Measurements from ENCODE around the gene NELL1. TPM values are rescaled to one million over a fixed set of nuclear protein-coding genes. Genes with fewer than 3 reads are reported as not detected.

NELL1 gene
- total and polyA plus RNA-seq, 2 experiments from 2014 or later, result 1.6 TPM; not detected in 1

DNA sequence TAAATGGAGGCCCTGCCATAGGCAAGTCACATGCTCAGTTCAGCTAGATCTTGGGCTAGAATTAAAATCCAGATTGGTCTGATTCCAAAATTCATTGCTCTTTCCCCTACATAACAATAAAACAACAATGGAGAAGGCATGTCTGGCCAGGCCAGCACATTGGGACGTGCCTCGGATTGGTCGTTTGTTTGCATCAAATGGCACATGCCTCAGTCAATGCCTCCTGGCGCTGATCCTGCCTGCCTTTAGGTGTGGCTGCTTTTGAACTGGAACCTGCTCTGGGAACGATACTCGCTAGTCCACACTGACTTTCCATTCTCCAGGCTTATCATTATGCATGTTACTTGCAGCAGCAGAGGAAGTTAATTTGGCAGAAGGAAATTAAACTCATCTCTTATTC, 322.1 kb downstream of the NELL1 start (continued):
- TF ChIP-seq REST (IDR thresholded peaks at IDR 0.05; ENCODE audit: unreplicated experiment), result no peak

DNA sequence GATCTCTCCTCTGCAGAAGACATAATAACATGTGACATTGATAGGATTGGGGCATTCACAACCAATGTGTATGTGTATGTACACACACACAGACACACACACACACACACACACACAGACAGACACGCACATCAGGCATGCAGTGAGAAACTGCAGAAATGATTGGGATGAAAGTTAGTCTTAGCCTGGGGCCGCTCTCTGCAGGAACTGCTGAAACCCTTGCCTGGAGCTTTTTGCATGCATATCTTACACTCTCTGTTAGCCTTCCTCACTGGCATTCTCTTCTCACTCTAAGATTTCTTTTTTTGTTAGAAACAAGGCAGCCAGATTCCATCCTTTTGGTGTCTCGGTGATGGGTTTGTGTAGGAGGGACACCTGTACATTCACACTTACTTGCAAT, 337.9 kb downstream of the NELL1 start:
- Histone ChIP-seq H3F3A (replicated peaks; ENCODE audit: low read depth) (no peaks in the 10 kb centered on the region), H2AFZ (no peak overlapping the region), H3K9me2 (ENCODE audit: insufficient read depth) (no peaks in the 10 kb centered on the region), H3K36me3 (ENCODE audit: insufficient read depth) (no peaks in the 10 kb centered on the region), H3K4me3 (no peak overlapping the region), H3K4me1 (ENCODE audit: insufficient read depth) (peaks cover 6% of the 10 kb centered on the region; the same call in 1 of the 2 replicates), H3K4me2 (no peak overlapping the region), H4K20me1 (replicated peaks; ENCODE audit: insufficient read depth) (no peaks in the 10 kb centered on the region), H3K27ac (ENCODE audit: low read depth) (no peak overlapping the region), H3K27me3 (ENCODE audit: insufficient read depth) (no peaks in the 10 kb centered on the region), H3K79me2 (replicated peaks; ENCODE audit: insufficient read depth) (no peaks in the 10 kb centered on the region)
- H3K27ac Mint-ChIP-seq, result no peak overlapping the region
- H3K4me3 Mint-ChIP-seq, result no peak overlapping the region
- no peaks in the 10 kb centered on the region for H3K27me3 Mint-ChIP-seq (ENCODE audit: insufficient read depth, low read depth, poor library complexity)
- no peaks in the 10 kb centered on the region for H3K36me3 Mint-ChIP-seq (ENCODE audit: low read depth)
- TF ChIP-seq ZNF114 (CRISPR knock-in tag; IDR thresholded peaks at IDR 0.05) (no peak), POLR2AphosphoS5 (IDR thresholded peaks at IDR 0.05; ENCODE audit: low read depth) (no peak), NANOG (IDR thresholded peaks at IDR 0.05; ENCODE audit: borderline replicate concordance) (no peak), STAT1 (IDR thresholded peaks at IDR 0.05; ENCODE audit: unreplicated experiment) (no peak), REST (IDR thresholded peaks at IDR 0.05; ENCODE audit: unreplicated experiment) (no peak), JUNB (IDR thresholded peaks at IDR 0.05; ENCODE audit: unreplicated experiment) (no peak), EZH2 (IDR thresholded peaks at IDR 0.05; ENCODE audit: low read depth, unreplicated experiment) (no peak), CREB1 (CRISPR knock-in tag; IDR thresholded peaks at IDR 0.05; ENCODE audit: low read depth) (no peak), EZH2phosphoT487 (IDR thresholded peaks at IDR 0.05; ENCODE audit: unreplicated experiment) (no peak), ZNF331 (CRISPR knock-in tag; IDR thresholded peaks at IDR 0.05; ENCODE audit: low read depth) (no peak), ETS1 (IDR thresholded peaks at IDR 0.05) (no peak)
- peaks cover 3% of the 10 kb centered on the region; the same call in 1 of the 3 replicates for H3K9me3 Mint-ChIP-seq
- ATAC-seq (peak; percentile 76), DNase-seq (ENCODE audit: low spot score) (peak; percentile 45)
- H3K4me1 Mint-ChIP-seq, result peaks cover 20% of the 10 kb centered on the region; the same call in 2 of the 3 replicates

Measured in GM23338 (cell line).